ENCODE measurements around the gene PRSS22.

Gene PRSS22

GRCh38 chr16:2811703-2812471 is 46.1 kb downstream of the PRSS22 start:
- no peak for DNase-seq

- no peak for DNase-seq
Measured at GRCh38 chr16:2810651-2811050, 47.3 kb downstream of the PRSS22 start.

- no peak for DNase-seq
Measured at GRCh38 chr16:2809149-2809760, 48.7 kb downstream of the PRSS22 start.

- no peak for DNase-seq
Measured at GRCh38 chr16:2808181-2808580, 49.8 kb downstream of the PRSS22 start.

- DNase-seq: no peak
Measured at GRCh38 chr16:2806286-2806685, 51.7 kb downstream of the PRSS22 start.

GRCh38 chr16:2804728-2805127 is 53.2 kb downstream of the PRSS22 start:
- no peak for DNase-seq

- DNase-seq: no peak
Measured at GRCh38 chr16:2803545-2804195, 54.3 kb downstream of the PRSS22 start.

All from NCI-H510A treated with DMSO at 0.1 percent for 48 hours (cell line).